GM23338 (cell line): ENCODE data around the gene CCL20.

Experiments
- CREB1 ChIP-seq: fragments of 250-450 bp; sonication (Bioruptor Pico); IDR thresholded peaks from 2 replicates; pipeline ENCODE4 v1.5.0; 2020; ENCODE audit warnings: low read depth, mild to moderate bottlenecking, moderate library complexity
- EZH2 ChIP-seq: fragments of 200-600 bp; sonication (generic); IDR thresholded peaks from one replicate; pipeline ENCODE4 v1.8.0; 2017; ENCODE audit warnings: antibody characterized with exemption, mild to moderate bottlenecking, low read depth; ENCODE audit not compliant: unreplicated experiment
- EZH2phosphoT487 ChIP-seq: fragments of 200-600 bp; sonication (generic); IDR thresholded peaks from one replicate; pipeline ENCODE4 v1.8.1; 2018; ENCODE audit warnings: antibody characterized with exemption; ENCODE audit not compliant: unreplicated experiment
- JUNB ChIP-seq: IDR thresholded peaks from one replicate; pipeline ENCODE4 v1.6.1; 2016; ENCODE audit warnings: antibody characterized with exemption; ENCODE audit not compliant: unreplicated experiment
- NANOG ChIP-seq: IDR thresholded peaks from 2 replicates; pipeline ENCODE4 v1.6.1; 2016; ENCODE audit warnings: antibody characterized with exemption, borderline replicate concordance
- POLR2AphosphoS5 ChIP-seq: IDR thresholded peaks from 2 replicates; pipeline ENCODE4 v1.6.1; 2016; ENCODE audit warnings: antibody characterized with exemption, low read depth
- REST ChIP-seq: IDR thresholded peaks from one replicate; pipeline ENCODE4 v1.6.1; 2018; ENCODE audit warnings: antibody characterized with exemption; ENCODE audit not compliant: unreplicated experiment
- ZNF331 ChIP-seq: fragments of 250-450 bp; sonication (Bioruptor Pico); IDR thresholded peaks from 2 replicates; pipeline ENCODE4 v1.5.0; 2020; ENCODE audit warnings: low read depth, mild to moderate bottlenecking, moderate library complexity
- TF ChIP-seq, protein P1 (sequence below), 2 experiments: fragments of 200-600 bp in 1 of 2; sonication (generic) in 1 of 2; conservative IDR thresholded peaks; 2 replicates each; pipeline versions ENCODE4 v1.5.1 to v1.6.1; 2016 to 2017; ENCODE audit warnings: antibody characterized with exemption in 2 of 2, low read depth in 2 of 2, mild to moderate bottlenecking in 2 of 2, moderate library complexity in 1 of 2

GRCh38 chr2:227818675-227819397 is 5.2 kb downstream of the CCL20 start:
- TF ChIP-seq, protein P1, sequence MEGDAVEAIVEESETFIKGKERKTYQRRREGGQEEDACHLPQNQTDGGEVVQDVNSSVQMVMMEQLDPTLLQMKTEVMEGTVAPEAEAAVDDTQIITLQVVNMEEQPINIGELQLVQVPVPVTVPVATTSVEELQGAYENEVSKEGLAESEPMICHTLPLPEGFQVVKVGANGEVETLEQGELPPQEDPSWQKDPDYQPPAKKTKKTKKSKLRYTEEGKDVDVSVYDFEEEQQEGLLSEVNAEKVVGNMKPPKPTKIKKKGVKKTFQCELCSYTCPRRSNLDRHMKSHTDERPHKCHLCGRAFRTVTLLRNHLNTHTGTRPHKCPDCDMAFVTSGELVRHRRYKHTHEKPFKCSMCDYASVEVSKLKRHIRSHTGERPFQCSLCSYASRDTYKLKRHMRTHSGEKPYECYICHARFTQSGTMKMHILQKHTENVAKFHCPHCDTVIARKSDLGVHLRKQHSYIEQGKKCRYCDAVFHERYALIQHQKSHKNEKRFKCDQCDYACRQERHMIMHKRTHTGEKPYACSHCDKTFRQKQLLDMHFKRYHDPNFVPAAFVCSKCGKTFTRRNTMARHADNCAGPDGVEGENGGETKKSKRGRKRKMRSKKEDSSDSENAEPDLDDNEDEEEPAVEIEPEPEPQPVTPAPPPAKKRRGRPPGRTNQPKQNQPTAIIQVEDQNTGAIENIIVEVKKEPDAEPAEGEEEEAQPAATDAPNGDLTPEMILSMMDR (conservative IDR thresholded peaks at IDR 0.05; ENCODE audit: low read depth in 2 of 2) = no peak
- TF ChIP-seq POLR2AphosphoS5 = no peak
- no peak for TF ChIP-seq EZH2
- no peak for TF ChIP-seq EZH2phosphoT487
- no peak for TF ChIP-seq REST
- TF ChIP-seq CREB1 (CRISPR knock-in tag) = no peak
- TF ChIP-seq ZNF331 (CRISPR knock-in tag) = no peak
- TF ChIP-seq NANOG = no peak
- TF ChIP-seq JUNB = no peak
